ENCODE measurements around the gene FAM90A1. TPM values are rescaled to one million over a fixed set of nuclear protein-coding genes. Genes with fewer than 3 reads are reported as not detected.
"Not testable (repeated sequence)": the region's sequence is repeated elsewhere in the genome, so short reads cannot be mapped to it uniquely, and the experiment has no call there.

The FAM90A1 gene
- not detected in 2 replicates for total RNA-seq

GRCh38 chr12:8226992-8227731 is at the start of gene FAM90A1:
Gene FAM90A1, minus strand, starts transcription at chr12:8227618. Its CDS starts 2,786 bp downstream, at chr12:8224832.
- intact Hi-C loops (cut with micrococcal nuclease); DNase-seq; H3K9me3 Mint-ChIP-seq; H3K27me3 Mint-ChIP-seq; H3K36me3 Mint-ChIP-seq (ENCODE audit: low read depth); H3K4me1 Mint-ChIP-seq; ATAC-seq (ENCODE audit: low read depth); CTCF ChIA-PET: not testable (repeated sequence)
- POLR2A ChIA-PET = interaction anchor here (1.0 kb wide), 1 partner anchor 267 kb away, joined by 3 read pairs; no protein-coding TSS in a partner anchor
- peak within 1 kb of the TSS; percentile 35 for H3K27ac Mint-ChIP-seq
- H3K4me3 Mint-ChIP-seq = peak within 1 kb of the TSS; percentile 78

GRCh38 chr12:8276397-8276796 is 49.0 kb upstream of the FAM90A1 start:
- H3K36me3 Mint-ChIP-seq (ENCODE audit: low read depth); ATAC-seq (ENCODE audit: low read depth); CTCF ChIA-PET; H3K27ac Mint-ChIP-seq; H3K27me3 Mint-ChIP-seq; H3K9me3 Mint-ChIP-seq; H3K4me1 Mint-ChIP-seq; POLR2A ChIA-PET; intact Hi-C loops (cut with micrococcal nuclease); DNase-seq; H3K4me3 Mint-ChIP-seq: not testable (repeated sequence)

- CTCF ChIA-PET; H3K27me3 Mint-ChIP-seq; H3K9me3 Mint-ChIP-seq; H3K36me3 Mint-ChIP-seq (ENCODE audit: low read depth); H3K4me1 Mint-ChIP-seq; DNase-seq; H3K4me3 Mint-ChIP-seq; ATAC-seq (ENCODE audit: low read depth); POLR2A ChIA-PET; intact Hi-C loops (cut with micrococcal nuclease); H3K27ac Mint-ChIP-seq: not testable (repeated sequence)
These were observed 39.3 kb upstream of the FAM90A1 start for GRCh38 chr12:8266706-8267105.

GRCh38 chr12:8264236-8264635 is 36.8 kb upstream of the FAM90A1 start:
- DNase-seq; ATAC-seq (ENCODE audit: low read depth); H3K9me3 Mint-ChIP-seq; CTCF ChIA-PET; H3K4me3 Mint-ChIP-seq; H3K36me3 Mint-ChIP-seq (ENCODE audit: low read depth); H3K27ac Mint-ChIP-seq; intact Hi-C loops (cut with micrococcal nuclease); H3K4me1 Mint-ChIP-seq; POLR2A ChIA-PET; H3K27me3 Mint-ChIP-seq: not testable (repeated sequence)

- CTCF ChIA-PET; H3K9me3 Mint-ChIP-seq; ATAC-seq (ENCODE audit: low read depth); POLR2A ChIA-PET; DNase-seq; H3K27me3 Mint-ChIP-seq; H3K27ac Mint-ChIP-seq; intact Hi-C loops (cut with micrococcal nuclease); H3K4me3 Mint-ChIP-seq; H3K4me1 Mint-ChIP-seq; H3K36me3 Mint-ChIP-seq (ENCODE audit: low read depth): not testable (repeated sequence)
These were observed 33.7 kb upstream of the FAM90A1 start for GRCh38 chr12:8261111-8261554.

GRCh38 chr12:8256356-8256755 is 28.9 kb upstream of the FAM90A1 start:
- H3K4me1 Mint-ChIP-seq; CTCF ChIA-PET; H3K9me3 Mint-ChIP-seq; POLR2A ChIA-PET; H3K36me3 Mint-ChIP-seq (ENCODE audit: low read depth); ATAC-seq (ENCODE audit: low read depth); H3K27me3 Mint-ChIP-seq; H3K27ac Mint-ChIP-seq; DNase-seq; intact Hi-C loops (cut with micrococcal nuclease); H3K4me3 Mint-ChIP-seq: not testable (repeated sequence)

- H3K4me1 Mint-ChIP-seq; intact Hi-C loops (cut with micrococcal nuclease); H3K36me3 Mint-ChIP-seq (ENCODE audit: low read depth); H3K9me3 Mint-ChIP-seq; H3K27me3 Mint-ChIP-seq; DNase-seq; POLR2A ChIA-PET; ATAC-seq (ENCODE audit: low read depth); H3K4me3 Mint-ChIP-seq; H3K27ac Mint-ChIP-seq; CTCF ChIA-PET: not testable (repeated sequence)
These were observed 27.3 kb upstream of the FAM90A1 start for GRCh38 chr12:8254705-8255104.

GRCh38 chr12:8252056-8252818 is 24.8 kb upstream of the FAM90A1 start:
- DNase-seq; intact Hi-C loops (cut with micrococcal nuclease); H3K4me1 Mint-ChIP-seq; H3K27ac Mint-ChIP-seq; CTCF ChIA-PET; H3K27me3 Mint-ChIP-seq; H3K9me3 Mint-ChIP-seq; POLR2A ChIA-PET; H3K4me3 Mint-ChIP-seq; H3K36me3 Mint-ChIP-seq (ENCODE audit: low read depth); ATAC-seq (ENCODE audit: low read depth): not testable (repeated sequence)

- H3K36me3 Mint-ChIP-seq (ENCODE audit: low read depth); intact Hi-C loops (cut with micrococcal nuclease); H3K27me3 Mint-ChIP-seq; H3K27ac Mint-ChIP-seq; H3K9me3 Mint-ChIP-seq; H3K4me3 Mint-ChIP-seq; ATAC-seq (ENCODE audit: low read depth); CTCF ChIA-PET; POLR2A ChIA-PET; H3K4me1 Mint-ChIP-seq; DNase-seq: not testable (repeated sequence)
These were observed 24.2 kb upstream of the FAM90A1 start for GRCh38 chr12:8251616-8252015.

GRCh38 chr12:8246941-8247535 is 19.6 kb upstream of the FAM90A1 start:
- H3K4me3 Mint-ChIP-seq; H3K4me1 Mint-ChIP-seq; H3K9me3 Mint-ChIP-seq; H3K36me3 Mint-ChIP-seq (ENCODE audit: low read depth); CTCF ChIA-PET; POLR2A ChIA-PET; ATAC-seq (ENCODE audit: low read depth); DNase-seq; H3K27ac Mint-ChIP-seq; H3K27me3 Mint-ChIP-seq: not testable (repeated sequence)
- intact Hi-C loops (cut with micrococcal nuclease) = loop anchor here (10.0 kb wide), 1 partner anchor 1062 kb away; the partner anchor contains the start of gene PEX5

- not testable (repeated sequence) for H3K9me3 Mint-ChIP-seq; DNase-seq; H3K4me1 Mint-ChIP-seq; H3K27me3 Mint-ChIP-seq; ATAC-seq (ENCODE audit: low read depth); H3K36me3 Mint-ChIP-seq (ENCODE audit: low read depth)
- intact Hi-C loops (cut with micrococcal nuclease) = loop anchor here (1.0 to 10.0 kb wide), 6 partner anchors 161 to 1059 kb away; partner anchors contain the start of genes NECAP1, PEX5 and PHC1
- H3K27ac Mint-ChIP-seq = peak overlapping the region; percentile 98
- CTCF ChIA-PET = interaction anchor here (1.4 kb wide), 1 partner anchor 134 kb away, joined by 4 read pairs; no protein-coding TSS in a partner anchor
- H3K4me3 Mint-ChIP-seq = peak overlapping the region; percentile 97
- POLR2A ChIA-PET = interaction anchor here (0.9 kb wide), 1 partner anchor 165 kb away, joined by 3 read pairs; no protein-coding TSS in a partner anchor
These were observed 16.3 kb upstream of the FAM90A1 start for GRCh38 chr12:8243682-8244161.

Measured in activated B cell treated with CpG ODN at 0.5 μM for 24 hours (primary cell).